HAP-1 (cell line): ENCODE results near the gene HSPA8.
"Not testable (repeated sequence)": the region's sequence is repeated elsewhere in the genome, so short reads cannot be mapped to it uniquely, and the experiment has no call there.

Experiments used
- DNase-seq, 2 experiments: peaks; one replicate each; pipeline ENCODE4 v3.0.0-alpha.2; 2016 to 2020; ENCODE audit warnings: low spot score in 2 of 2
- H3K27me3 ChIP-seq: fragments of 250-450 bp; sonication (Bioruptor Pico); 2 replicates; pipeline ENCODE4 v1.5.1; 2020; ENCODE audit warnings: low read depth, mild to moderate bottlenecking, moderate library complexity
- H3K36me3 ChIP-seq: fragments of 250-450 bp; sonication (Bioruptor Pico); replicated peaks from 2 replicates; pipeline ENCODE4 v1.5.1; 2020; ENCODE audit warnings: mild to moderate bottlenecking
- H3K4me1 ChIP-seq: fragments of 250-450 bp; sonication (Bioruptor Pico); 2 replicates; pipeline ENCODE4 v1.5.1; 2020; ENCODE audit warnings: mild to moderate bottlenecking
- H3K4me3 ChIP-seq: fragments of 250-450 bp; sonication (Bioruptor Pico); 2 replicates; pipeline ENCODE4 v1.5.1; 2020; ENCODE audit warnings: mild to moderate bottlenecking, moderate library complexity
- H3K9me3 ChIP-seq: fragments of 250-450 bp; sonication (Bioruptor Pico); 2 replicates; pipeline ENCODE4 v1.5.1; 2020; ENCODE audit warnings: mild to moderate bottlenecking, moderate library complexity
- in situ Hi-C: fragments of 300-500 bp; cut with MboI; formaldehyde crosslinking; loops from 3 replicates; pipeline ENCODE4 v1.14.3; 2020; ENCODE audit warnings: low sequenced_read_pairs, inconsistent platforms, mixed read lengths

Gene HSPA8

DNA sequence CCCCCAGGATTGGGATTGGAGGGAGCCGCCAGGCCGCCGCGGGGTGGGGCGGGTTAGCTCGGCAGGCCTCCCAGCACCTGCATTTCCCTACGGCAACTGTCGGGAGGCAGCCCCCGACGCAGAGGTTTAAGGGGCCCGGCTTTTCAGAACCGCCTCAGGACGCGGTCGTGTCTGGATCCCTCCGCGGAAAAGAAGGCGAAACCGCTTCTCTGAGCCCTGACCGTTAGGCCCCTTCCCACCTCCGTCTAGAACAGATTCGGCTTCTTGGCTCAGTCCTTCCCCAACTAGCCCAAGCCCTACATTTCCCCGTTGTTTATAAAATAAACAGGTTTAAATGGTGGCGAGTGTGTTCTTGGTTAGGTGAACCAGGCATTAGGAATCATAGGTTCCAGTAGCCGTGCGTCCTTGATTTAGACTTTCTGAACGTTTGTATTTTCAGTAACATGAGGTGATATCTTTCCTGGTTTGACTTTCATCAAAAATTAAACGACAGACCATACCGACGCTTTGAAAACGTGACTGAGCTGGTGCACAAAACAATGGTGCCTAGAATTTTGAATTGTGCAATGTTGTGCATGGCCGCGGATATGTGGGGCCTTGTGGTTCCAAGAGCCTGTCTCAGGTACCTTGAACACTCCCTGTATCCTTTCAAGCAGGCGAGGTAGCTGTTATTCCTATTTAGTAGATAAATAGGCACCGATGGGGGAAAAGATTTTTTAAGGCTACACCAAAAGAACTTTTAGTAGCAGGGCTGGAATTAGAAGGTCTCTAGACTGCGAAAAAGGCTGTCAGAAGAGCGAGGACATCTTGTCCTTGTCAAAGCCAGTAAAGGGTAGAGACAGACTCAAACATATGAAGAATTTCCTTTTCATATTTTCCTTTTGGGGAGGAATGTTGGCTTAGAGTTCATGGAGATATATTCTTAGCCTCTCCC, 1.2 kb upstream of the HSPA8 start:
- H3K36me3 ChIP-seq, result peaks cover 42% of the 10 kb centered on the region
- no peaks in the 10 kb centered on the region for H3K27me3 ChIP-seq
- H3K4me1 ChIP-seq, result peaks cover 23% of the 10 kb centered on the region
- in situ Hi-C loops, result no loop called here
- peak; percentile 29 to 56 for DNase-seq
- H3K9me3 ChIP-seq, result no peaks in the 10 kb centered on the region
- peak overlapping the region; percentile 99 for H3K4me3 ChIP-seq

- in situ Hi-C loops, result no loop called here
- no peaks in the 10 kb centered on the region for H3K27me3 ChIP-seq
- peaks cover 24% of the 10 kb centered on the region for H3K4me1 ChIP-seq
- no peaks in the 10 kb centered on the region for H3K9me3 ChIP-seq
- H3K36me3 ChIP-seq, result peaks cover 51% of the 10 kb centered on the region
- peak; percentile 96 to 98 for DNase-seq
- peak overlapping the region; percentile 99 for H3K4me3 ChIP-seq
Measured at GRCh38 chr11:123062158-123062891, 389 bp upstream of the HSPA8 start.

- Histone ChIP-seq H3K4me1 (peaks cover 24% of the 10 kb centered on the region), H3K36me3 (peaks cover 69% of the 10 kb centered on the region), H3K9me3 (no peaks in the 10 kb centered on the region), H3K27me3 (no peaks in the 10 kb centered on the region), H3K4me3 (peak overlapping the region; percentile 99)
- DNase-seq, result peak in 1 of 2 experiments; percentile 47
- in situ Hi-C loops, result no loop called here
Measured at GRCh38 chr11:123060277-123061000, 1.5 kb downstream of the HSPA8 start.

GRCh38 chr11:123059041-123059920, 2.7 kb downstream of the HSPA8 start:
- peaks cover 22% of the 10 kb centered on the region for H3K4me1 ChIP-seq
- in situ Hi-C loops, H3K9me3 ChIP-seq, DNase-seq, H3K27me3 ChIP-seq: not testable (repeated sequence)
- H3K4me3 ChIP-seq, result peak overlapping the region; percentile 99
- H3K36me3 ChIP-seq, result peaks cover 73% of the 10 kb centered on the region

GRCh38 chr11:123057661-123058305, 4.2 kb downstream of the HSPA8 start:
- no peak for DNase-seq
- Histone ChIP-seq H3K4me1 (peaks cover 14% of the 10 kb centered on the region), H3K9me3 (no peaks in the 10 kb centered on the region), H3K36me3 (peaks cover 80% of the 10 kb centered on the region), H3K4me3 (no peak overlapping the region), H3K27me3 (no peaks in the 10 kb centered on the region)
- in situ Hi-C loops, result no loop called here

- in situ Hi-C loops, result no loop called here
- DNase-seq, result no peak
- peaks cover 77% of the 10 kb centered on the region for H3K36me3 ChIP-seq
- no peak overlapping the region for H3K4me3 ChIP-seq
- no peaks in the 10 kb centered on the region for H3K27me3 ChIP-seq
- peaks cover 14% of the 10 kb centered on the region for H3K4me1 ChIP-seq
- no peaks in the 10 kb centered on the region for H3K9me3 ChIP-seq
Measured at GRCh38 chr11:123056835-123057491, 5.0 kb downstream of the HSPA8 start.

DNA sequence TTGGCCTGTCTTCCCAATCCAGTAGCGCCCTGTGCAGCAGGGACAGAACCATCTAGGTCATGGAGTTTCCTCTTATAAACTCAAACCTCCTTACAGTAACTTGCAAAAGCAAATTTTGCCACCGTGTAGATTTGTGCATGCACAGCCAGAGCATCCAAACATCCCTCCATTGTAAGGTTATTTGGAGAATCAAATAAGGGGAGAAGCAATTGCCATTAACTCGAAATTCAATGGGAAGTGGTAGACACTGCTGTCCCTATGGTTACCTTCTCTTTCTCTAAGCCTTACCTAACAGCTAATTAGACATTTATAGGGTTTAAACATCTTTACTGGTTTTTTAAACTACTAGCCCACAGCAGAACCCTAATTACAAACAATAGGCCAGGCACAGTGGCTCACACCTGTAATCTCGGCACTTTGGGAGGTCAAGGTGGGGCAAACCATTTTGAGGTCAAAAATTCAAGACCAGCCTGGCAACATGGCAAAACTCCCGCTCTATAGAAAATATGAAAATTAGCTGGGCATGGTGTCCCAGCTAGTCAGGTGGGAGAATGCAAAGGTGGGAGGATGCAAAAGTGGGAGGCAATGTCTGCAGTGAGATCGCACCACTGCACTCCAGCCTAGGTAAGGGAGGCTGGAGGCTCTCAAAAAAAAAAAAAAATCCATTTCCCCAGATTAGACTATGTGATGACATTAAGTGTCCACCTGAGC, 6.6 kb downstream of the HSPA8 start:
- in situ Hi-C loops, result no loop called here
- DNase-seq, result peak in 1 of 2 experiments; percentile 43
- H3K9me3 ChIP-seq, result no peaks in the 10 kb centered on the region
- H3K27me3 ChIP-seq, result no peaks in the 10 kb centered on the region
- no peak overlapping the region for H3K4me3 ChIP-seq
- H3K36me3 ChIP-seq, result peaks cover 62% of the 10 kb centered on the region
- H3K4me1 ChIP-seq, result peaks cover 14% of the 10 kb centered on the region

DNA sequence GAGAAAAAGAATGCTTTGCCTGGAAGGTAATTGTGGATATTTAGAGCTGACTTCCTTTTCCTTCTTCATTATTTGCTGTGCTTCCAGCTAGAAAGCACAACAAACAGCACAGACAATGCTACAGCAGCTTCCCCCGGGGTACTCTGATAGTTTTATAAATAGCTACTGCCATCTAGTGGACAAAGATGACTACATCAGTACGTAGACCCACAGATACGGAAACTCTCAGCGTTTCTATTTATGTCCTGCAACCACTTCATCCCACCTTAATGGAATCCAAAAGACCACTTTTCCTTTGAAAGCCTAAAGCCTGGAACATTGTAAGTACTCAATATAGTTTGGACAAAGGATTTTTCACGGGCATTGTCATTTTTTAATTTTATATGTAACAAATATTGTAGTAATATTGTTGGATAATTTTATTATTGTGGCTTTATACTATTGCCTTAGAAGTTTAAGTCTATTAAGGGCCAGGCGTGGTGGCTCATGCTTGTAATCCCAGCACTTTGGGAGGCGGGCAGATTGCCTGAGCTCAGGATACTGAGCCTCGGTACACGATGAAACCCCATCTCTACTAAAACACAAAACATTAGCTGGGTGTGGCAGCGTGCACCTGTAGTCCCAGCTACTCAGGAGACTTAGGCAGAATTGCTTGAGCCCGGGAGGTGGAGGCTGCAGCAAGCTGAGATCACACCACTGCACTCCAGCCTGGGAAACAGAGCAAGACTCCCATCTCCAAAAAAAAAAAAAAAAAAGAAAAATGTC, 7.5 kb downstream of the HSPA8 start:
- Histone ChIP-seq H3K4me1 (peaks cover 14% of the 10 kb centered on the region), H3K27me3 (no peaks in the 10 kb centered on the region), H3K4me3 (no peak overlapping the region), H3K9me3 (no peaks in the 10 kb centered on the region), H3K36me3 (peaks cover 53% of the 10 kb centered on the region)
- DNase-seq, result peak; percentile 48 to 83
- in situ Hi-C loops, result no loop called here

- in situ Hi-C loops, result no loop called here
- Histone ChIP-seq H3K4me3 (no peak overlapping the region), H3K36me3 (peaks cover 39% of the 10 kb centered on the region), H3K27me3 (no peaks in the 10 kb centered on the region), H3K9me3 (no peaks in the 10 kb centered on the region), H3K4me1 (no peaks in the 10 kb centered on the region; the same call in 1 of the 2 replicates)
- DNase-seq, result no peak
Measured at GRCh38 chr11:123052901-123053721, 8.8 kb downstream of the HSPA8 start.

- no peak for DNase-seq
- in situ Hi-C loops, result no loop called here
- Histone ChIP-seq H3K9me3 (no peaks in the 10 kb centered on the region), H3K27me3 (no peaks in the 10 kb centered on the region), H3K4me3 (no peak overlapping the region), H3K4me1 (no peaks in the 10 kb centered on the region), H3K36me3 (peaks cover 24% of the 10 kb centered on the region)
Measured at GRCh38 chr11:123051634-123052033, 10.3 kb downstream of the HSPA8 start.

DNA sequence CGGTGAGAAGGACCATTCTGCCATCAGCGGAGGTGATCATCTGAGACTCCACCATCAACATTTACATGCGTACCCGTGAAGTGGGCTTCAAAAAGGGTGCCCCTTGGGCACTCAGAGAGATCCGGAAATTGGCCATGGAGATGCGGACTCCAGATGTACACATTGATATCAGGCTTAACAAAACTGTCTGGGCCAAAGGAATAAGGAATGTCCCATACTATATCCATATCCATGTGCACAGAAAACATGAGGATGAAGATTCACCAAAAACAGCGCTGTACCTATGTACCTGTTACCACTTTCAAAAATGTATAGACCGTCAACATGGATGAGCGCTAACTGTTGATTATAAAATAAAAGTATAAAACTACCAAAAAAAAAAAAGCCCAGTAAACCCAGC, 10.8 kb downstream of the HSPA8 start:
- Histone ChIP-seq H3K4me3 (no peak overlapping the region), H3K9me3 (no peaks in the 10 kb centered on the region), H3K36me3 (peaks cover 20% of the 10 kb centered on the region), H3K4me1 (no peaks in the 10 kb centered on the region), H3K27me3 (no peaks in the 10 kb centered on the region)
- in situ Hi-C loops, result no loop called here
- no peak for DNase-seq
